MM.1S (cell line): ENCODE data around the gene F2RL3.

Experiments
- DNase-seq: peaks from one replicate; pipeline ENCODE4 v3.0.0-alpha.2; 2015
- H2AFZ ChIP-seq: fragments of 300-600 bp; sonication (generic); 2 replicates; pipeline ENCODE4 v1.6.0; 2016; ENCODE audit warnings: antibody characterized with exemption, low read length
- H3F3A ChIP-seq: fragments of 300-600 bp; sonication (generic); 2 replicates; pipeline ENCODE4 v1.6.1; 2016; ENCODE audit warnings: mild to moderate bottlenecking, antibody characterized with exemption, low read length, moderate library complexity, mixed read lengths; ENCODE audit not compliant: insufficient read depth
- H3K27ac ChIP-seq: fragments of 300-600 bp; sonication (generic); 2 replicates; pipeline ENCODE4 v1.5.1; 2016; ENCODE audit warnings: mild to moderate bottlenecking, low read length
- H3K27me3 ChIP-seq: fragments of 300-600 bp; sonication (generic); replicated peaks from 2 replicates; pipeline ENCODE4 v1.6.0; 2016; ENCODE audit warnings: low read length; ENCODE audit not compliant: insufficient read depth
- H3K36me3 ChIP-seq: fragments of 300-600 bp; sonication (generic); replicated peaks from 2 replicates; pipeline ENCODE4 v1.6.1; 2016; ENCODE audit warnings: mild to moderate bottlenecking, low read length, mixed read lengths; ENCODE audit not compliant: insufficient read depth
- H3K4me1 ChIP-seq: fragments of 300-600 bp; sonication (generic); 2 replicates; pipeline ENCODE4 v1.6.1; 2016; ENCODE audit warnings: low read length, mixed read lengths
- H3K4me2 ChIP-seq: fragments of 300-600 bp; sonication (generic); 2 replicates; pipeline ENCODE4 v1.6.0; 2016; ENCODE audit warnings: low read depth, low read length
- H3K4me3 ChIP-seq: fragments of 300-600 bp; sonication (generic); 2 replicates; pipeline ENCODE4 v1.5.1; 2016; ENCODE audit warnings: low read length, mixed read lengths
- H3K79me2 ChIP-seq: fragments of 300-600 bp; sonication (generic); 2 replicates; pipeline ENCODE4 v1.6.1; 2016; ENCODE audit warnings: mixed run types, low read length, mixed read lengths
- H3K9ac ChIP-seq: fragments of 300-600 bp; sonication (generic); 2 replicates; pipeline ENCODE4 v1.6.1; 2016; ENCODE audit warnings: low read length, mixed read lengths
- H3K9me2 ChIP-seq: fragments of 300-600 bp; sonication (generic); replicated peaks from 2 replicates; pipeline ENCODE4 v1.6.1; 2016; ENCODE audit warnings: mild to moderate bottlenecking, low read length, mixed read lengths; ENCODE audit not compliant: insufficient read depth
- H3K9me3 ChIP-seq: fragments of 300-600 bp; sonication (generic); replicated peaks from 2 replicates; pipeline ENCODE4 v1.6.1; 2016; ENCODE audit warnings: mild to moderate bottlenecking, low read length, mixed read lengths; ENCODE audit not compliant: insufficient read depth
- H4K20me1 ChIP-seq: fragments of 300-600 bp; sonication (generic); 2 replicates; pipeline ENCODE4 v1.6.1; 2016; ENCODE audit warnings: mild to moderate bottlenecking, low read length, moderate library complexity, mixed read lengths; ENCODE audit not compliant: insufficient read depth
- CTCF ChIP-seq: fragments of 300-600 bp; sonication (generic); IDR thresholded peaks from 2 replicates; pipeline ENCODE4 v1.5.1; 2016; ENCODE audit warnings: antibody characterized with exemption, low read length, mixed read lengths
- EZH2 ChIP-seq: fragments of 300-600 bp; sonication (generic); optimal IDR thresholded peaks from 2 replicates; pipeline ENCODE3; 2017; ENCODE audit warnings: low read depth, mild to moderate bottlenecking, antibody characterized with exemption, low read length, mixed read lengths
- EZH2phosphoT487 ChIP-seq: fragments of 300-600 bp; sonication (generic); IDR thresholded peaks from 2 replicates; pipeline ENCODE4 v1.6.1; 2018; ENCODE audit warnings: antibody characterized with exemption, low read length

The F2RL3 gene

GRCh38 chr19:16875584-16876555 is 12.9 kb upstream of the F2RL3 start:
- no peak for TF ChIP-seq CTCF
- TF ChIP-seq EZH2phosphoT487: no peak
- TF ChIP-seq EZH2: no peak
- DNase-seq: no peak
- no peaks in the 10 kb centered on the region for H3K36me3 ChIP-seq

GRCh38 chr19:16876904-16877361 is 11.9 kb upstream of the F2RL3 start:
- H3K79me2 ChIP-seq: 0 out of 2 replicates have a peak, but pooled peaks cover 3% of the 10 kb centered on the region
- H3K9me3 ChIP-seq: no peaks in the 10 kb centered on the region
- H2AFZ ChIP-seq: no peak overlapping the region
- H3K27ac ChIP-seq: no peak overlapping the region
- H3K9ac ChIP-seq: no peak overlapping the region
- TF ChIP-seq EZH2: no peak
- no peak for TF ChIP-seq EZH2phosphoT487
- TF ChIP-seq CTCF: no peak
- H3K27me3 ChIP-seq: no peaks in the 10 kb centered on the region
- no peak overlapping the region for H3K4me3 ChIP-seq
- H3F3A ChIP-seq: no peaks in the 10 kb centered on the region
- peak; percentile 36 for DNase-seq
- H3K4me1 ChIP-seq: peaks cover 15% of the 10 kb centered on the region
- H4K20me1 ChIP-seq: no peaks in the 10 kb centered on the region
- H3K4me2 ChIP-seq: no peak overlapping the region
- H3K9me2 ChIP-seq: no peaks in the 10 kb centered on the region
- H3K36me3 ChIP-seq: no peaks in the 10 kb centered on the region

More at GRCh38 chr19:16875584-16876555, 12.9 kb upstream of the F2RL3 start:
- H3K9me2 ChIP-seq: no peaks in the 10 kb centered on the region
- H3K27ac ChIP-seq: no peak overlapping the region
- 0 out of 2 replicates have a peak, but pooled peaks cover 3% of the 10 kb centered on the region for H3K79me2 ChIP-seq
- no peaks in the 10 kb centered on the region for H3F3A ChIP-seq
- no peak overlapping the region for H3K9ac ChIP-seq
- H4K20me1 ChIP-seq: no peaks in the 10 kb centered on the region
- peaks cover 15% of the 10 kb centered on the region for H3K4me1 ChIP-seq
- H3K9me3 ChIP-seq: no peaks in the 10 kb centered on the region
- no peak overlapping the region for H3K4me2 ChIP-seq
- no peaks in the 10 kb centered on the region for H3K27me3 ChIP-seq
- H3K4me3 ChIP-seq: no peak overlapping the region
- no peak overlapping the region for H2AFZ ChIP-seq

GRCh38 chr19:16877581-16877980 is 11.2 kb upstream of the F2RL3 start:
- H3K9me2 ChIP-seq: no peaks in the 10 kb centered on the region
- H3K4me3 ChIP-seq: no peak overlapping the region
- no peaks in the 10 kb centered on the region for H3K9me3 ChIP-seq
- H4K20me1 ChIP-seq: no peaks in the 10 kb centered on the region
- no peaks in the 10 kb centered on the region for H3F3A ChIP-seq
- H3K4me1 ChIP-seq: peaks cover 15% of the 10 kb centered on the region
- TF ChIP-seq CTCF: no peak
- no peak for TF ChIP-seq EZH2
- no peak for TF ChIP-seq EZH2phosphoT487
- H2AFZ ChIP-seq: no peak overlapping the region
- H3K79me2 ChIP-seq: 0 out of 2 replicates have a peak, but pooled peaks cover 3% of the 10 kb centered on the region
- no peak for DNase-seq
- H3K27ac ChIP-seq: no peak overlapping the region
- H3K27me3 ChIP-seq: no peaks in the 10 kb centered on the region
- H3K4me2 ChIP-seq: no peak overlapping the region
- no peaks in the 10 kb centered on the region for H3K36me3 ChIP-seq
- no peak overlapping the region for H3K9ac ChIP-seq
